GM13976 (cell line): Measurements from ENCODE around the gene C3orf49.

Experiments used
- DNase-seq: peaks from one replicate; pipeline ENCODE4 v3.0.0; 2012; ENCODE audit warnings: low spot score
- CTCF ChIP-seq: IDR thresholded peaks from 2 replicates; pipeline ENCODE4 v1.5.1; 2012; ENCODE audit warnings: borderline replicate concordance, mild to moderate bottlenecking; ENCODE audit not compliant: insufficient read depth; ENCODE audit errors: extremely low read depth, missing control alignments, control extremely low read depth
- in situ Hi-C: fragments of 300-500 bp; cut with MboI; formaldehyde crosslinking; loops from one replicate; pipeline ENCODE4 v1.12.0; 2022; ENCODE audit warnings: low sequenced_read_pairs, mixed read lengths, inconsistent platforms; ENCODE audit not compliant: unreplicated experiment

Gene C3orf49

GRCh38 chr3:63863150-63864007 lies 44.3 kb downstream of the C3orf49 start, which contains the start of the genes ATXN7 and THOC7:
Gene ATXN7 (plus strand): TSS chr3:63863867. CDS start chr3:63912599, 48,732 bp downstream.
Gene THOC7 (minus strand): TSS chr3:63863805. CDS start chr3:63863790, 15 bp downstream.
- peak; percentile 85 for DNase-seq
- in situ Hi-C loops = no loop called here
- TF ChIP-seq CTCF = no peak

DNA sequence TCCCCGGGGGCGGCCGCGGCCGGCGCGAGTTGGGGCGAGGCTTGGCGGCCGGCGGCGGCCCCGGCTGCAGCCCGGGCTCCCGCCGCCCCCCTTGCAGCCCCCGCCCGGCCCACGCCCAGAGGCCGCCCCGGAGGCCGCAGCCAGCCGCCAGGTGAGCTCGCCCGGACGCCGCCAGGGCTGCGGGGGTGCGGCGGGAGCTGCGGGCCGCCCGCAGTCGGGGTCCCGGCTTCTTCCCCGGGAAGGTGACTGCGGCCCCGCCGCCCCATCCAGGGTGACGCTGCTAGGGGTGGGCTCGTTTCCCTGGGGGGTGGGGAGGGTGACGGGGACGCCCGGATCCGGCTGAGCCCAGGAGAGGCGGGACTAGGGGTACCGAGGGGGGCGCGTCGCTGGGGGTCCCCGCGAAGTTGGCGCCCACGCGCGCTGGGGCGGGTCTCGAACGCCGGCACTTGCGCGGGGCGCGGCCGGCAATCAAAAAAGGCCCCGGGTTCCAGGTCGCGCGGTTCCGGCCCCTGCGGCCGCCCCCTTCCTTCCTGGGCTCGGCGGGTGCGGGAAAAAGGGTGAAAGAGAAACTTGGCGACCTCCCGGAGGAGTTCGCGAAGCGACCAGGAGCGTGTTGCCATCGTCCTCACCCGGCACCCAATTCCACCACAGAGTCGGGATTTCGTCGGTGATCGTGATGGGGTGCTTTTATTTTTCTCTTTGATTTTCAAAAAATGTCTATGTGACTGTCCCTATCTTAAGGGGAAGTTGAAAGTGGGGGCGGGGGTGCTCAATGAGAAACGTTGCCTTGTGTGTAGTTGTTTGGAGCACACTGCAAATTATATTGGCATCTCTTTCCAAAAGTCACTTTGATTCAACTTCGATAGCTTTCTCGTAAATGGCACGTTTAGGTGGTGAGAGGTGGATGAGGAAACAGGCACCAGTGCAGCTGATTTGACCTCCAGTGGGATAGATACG lies 45.2 kb downstream of the C3orf49 start:
- peak; percentile 75 for DNase-seq
- in situ Hi-C loops = no loop called here
- TF ChIP-seq CTCF = no peak

GRCh38 chr3:63864965-63865327 lies 45.8 kb downstream of the C3orf49 start:
- in situ Hi-C loops = no loop called here
- no peak for TF ChIP-seq CTCF
- DNase-seq = no peak

DNA sequence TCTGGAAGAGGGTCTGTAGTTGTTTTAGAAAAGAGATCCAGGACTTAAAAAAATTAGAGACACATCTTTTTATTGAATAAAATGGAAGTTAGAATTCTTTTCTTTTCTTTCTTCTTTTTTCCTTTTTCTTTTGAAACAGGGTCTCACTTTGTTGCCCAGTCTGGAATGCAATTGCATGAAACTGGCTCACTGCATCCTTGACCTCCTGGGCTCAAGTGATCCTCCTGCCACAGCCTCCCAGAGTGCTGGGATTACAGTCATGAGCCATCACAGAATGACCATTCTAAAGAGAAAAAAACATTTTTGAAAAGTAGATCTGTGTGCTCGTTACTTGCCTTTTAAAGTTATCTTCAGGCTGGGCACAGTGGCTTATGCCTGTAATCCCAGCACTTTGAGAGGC lies 48.1 kb downstream of the C3orf49 start:
- TF ChIP-seq CTCF = no peak
- in situ Hi-C loops = no loop called here
- no peak for DNase-seq

- TF ChIP-seq CTCF = no peak
- DNase-seq = no peak
- in situ Hi-C loops = no loop called here
Observed at GRCh38 chr3:63869940-63870614, 51.0 kb downstream of the C3orf49 start.

DNA sequence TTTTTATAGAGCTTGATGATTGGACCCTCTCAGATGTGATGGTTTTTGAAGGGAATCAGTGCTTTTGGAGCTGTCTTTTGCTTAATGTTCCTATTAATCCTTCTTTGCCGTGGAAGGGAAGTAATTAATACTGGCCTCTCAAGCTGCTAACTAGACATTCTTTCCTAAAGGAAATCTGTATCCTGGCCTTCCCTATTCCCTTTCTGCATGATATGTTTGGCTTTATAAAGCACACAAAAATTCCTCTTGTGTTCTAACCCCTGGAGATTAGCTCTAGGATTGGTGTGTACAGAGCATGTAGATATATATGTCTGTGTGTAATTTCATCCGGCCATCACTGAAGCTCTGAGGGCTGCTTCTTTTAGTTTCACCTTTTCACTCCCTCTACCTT lies 51.5 kb downstream of the C3orf49 start:
- no peak for DNase-seq
- no peak for TF ChIP-seq CTCF
- in situ Hi-C loops = no loop called here
